GM21825 (cell line): ENCODE measurements around the gene DNAJC24.

Experiments
- ATAC-seq: cut with Tn5 transposase; IDR thresholded peaks from one replicate; pipeline ENCODE4 v1.9.1; 2021; ENCODE audit warnings: mild to moderate bottlenecking, moderate library complexity; ENCODE audit not compliant: unreplicated experiment

DNAJC24 gene

DNA sequence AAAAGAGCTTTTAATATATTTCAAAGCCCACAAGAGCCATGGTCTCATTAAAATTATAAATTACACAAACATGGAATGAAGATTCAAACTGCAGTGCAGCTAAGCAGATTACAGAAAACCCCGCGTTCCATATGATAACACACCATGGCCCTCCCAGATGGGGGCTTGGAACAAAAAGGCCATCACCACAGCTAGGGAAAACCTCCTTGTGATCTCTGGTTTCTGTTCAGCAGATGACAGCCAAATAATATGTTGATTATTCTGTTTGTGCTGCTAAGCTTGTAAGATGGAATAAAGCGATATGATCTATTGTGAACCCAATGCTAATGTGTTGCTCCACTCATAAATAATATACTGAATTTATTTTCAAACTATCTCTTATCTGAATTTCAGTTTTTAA, 111.3 kb downstream of the DNAJC24 start:
- no peak for ATAC-seq
